Hematopoietic multipotent progenitor cell treated with erythropoietin and hydrocortisone succinate and interleukin-3 and kit ligand, for 17 days (in vitro differentiated cells): Measurements from ENCODE around the gene GABRR1.
"Not testable (repeated sequence)": the region's sequence is repeated elsewhere in the genome, so short reads cannot be mapped to it uniquely, and the experiment has no call there.

Experiments
- DNase-seq: peaks from one replicate; pipeline ENCODE4 v3.0.0-alpha.2; 2015; ENCODE audit warnings: low spot score

The GABRR1 gene

DNA sequence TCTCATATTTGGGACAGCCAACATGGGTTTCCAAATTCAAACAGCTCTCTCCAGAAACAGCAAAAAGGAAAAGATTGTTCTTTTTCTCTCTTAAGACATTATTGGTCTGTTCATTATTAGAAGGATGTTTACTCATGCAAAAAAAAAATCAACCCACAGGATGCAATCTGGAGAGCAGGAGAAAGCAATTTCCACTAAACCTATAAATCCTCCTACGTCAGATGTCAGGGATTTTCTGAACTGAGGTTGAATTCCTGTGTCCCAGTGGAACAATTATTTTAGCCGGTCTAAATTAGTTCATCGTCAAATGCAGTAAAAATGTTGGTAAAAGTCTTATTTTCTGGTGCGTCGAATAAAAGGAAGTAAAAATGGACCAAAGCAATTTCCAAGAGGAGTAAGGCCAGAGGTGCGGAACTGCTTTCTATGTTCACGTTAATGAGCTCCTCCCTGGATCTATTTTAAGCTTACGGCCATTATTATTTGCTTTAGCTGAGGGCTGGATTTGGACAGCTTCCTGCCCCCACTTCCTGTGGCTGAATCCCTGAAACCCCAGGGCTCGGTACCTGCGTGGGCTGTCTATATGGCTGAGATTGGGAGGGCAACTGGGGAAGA lies at the start of gene GABRR1:
Gene GABRR1, minus strand, starts transcription at position 60 of the 612 bp plus-strand sequence. Its CDS starts 36 bp downstream, at position 24.
- no peak for DNase-seq

GRCh38 chr6:89264296-89264695 lies 47.1 kb upstream of the GABRR1 start:
- no peak for DNase-seq

GRCh38 chr6:89260832-89261231 lies 43.7 kb upstream of the GABRR1 start:
- DNase-seq, result peak; percentile 7

GRCh38 chr6:89260310-89260709 lies 43.2 kb upstream of the GABRR1 start:
- no peak for DNase-seq

DNA sequence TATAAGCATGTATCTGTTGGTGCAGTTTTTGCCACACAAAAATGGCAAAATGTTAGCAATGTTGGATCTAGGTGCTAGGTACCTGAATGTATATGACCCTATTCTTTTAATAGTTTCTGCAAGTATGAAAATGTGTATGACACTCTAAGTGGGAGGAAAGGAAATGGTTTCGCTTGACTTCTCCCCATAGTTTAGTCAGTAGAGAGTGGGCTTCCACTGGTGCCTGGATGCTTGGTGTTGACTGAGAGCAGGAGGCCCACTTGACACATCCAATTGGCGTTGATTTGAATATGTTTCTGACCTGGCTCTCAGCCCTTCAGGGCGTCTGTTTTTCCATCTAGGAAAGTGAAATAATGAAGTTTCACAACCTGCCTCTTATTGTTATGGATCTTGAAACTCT lies 41.8 kb upstream of the GABRR1 start:
- DNase-seq, result no peak

DNA sequence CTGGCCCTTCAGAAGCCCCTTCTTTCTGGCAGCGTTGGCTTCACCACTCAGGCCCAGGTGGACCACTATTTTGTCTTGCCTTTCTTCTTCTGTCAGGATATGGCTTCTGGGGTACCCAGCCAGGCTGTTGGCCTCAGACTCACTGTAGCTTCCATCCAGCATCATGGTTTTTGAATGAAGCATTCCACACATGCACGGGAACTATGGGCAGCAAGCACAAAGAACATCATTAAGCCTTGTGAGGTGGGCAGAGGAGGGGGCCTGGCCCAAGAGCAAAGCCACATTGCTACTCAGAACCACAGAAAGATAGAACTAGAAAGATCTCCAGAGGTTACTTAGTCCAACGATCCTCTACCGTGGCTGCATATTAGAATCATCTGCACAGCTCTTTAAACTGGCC lies 40.6 kb upstream of the GABRR1 start:
- DNase-seq, result no peak

GRCh38 chr6:89257346-89257745 lies 40.2 kb upstream of the GABRR1 start:
- DNase-seq, result no peak

GRCh38 chr6:89255417-89255816 lies 38.3 kb upstream of the GABRR1 start:
- DNase-seq, result no peak

- no peak for DNase-seq
Observed at GRCh38 chr6:89254569-89254968, 37.4 kb upstream of the GABRR1 start.

DNA sequence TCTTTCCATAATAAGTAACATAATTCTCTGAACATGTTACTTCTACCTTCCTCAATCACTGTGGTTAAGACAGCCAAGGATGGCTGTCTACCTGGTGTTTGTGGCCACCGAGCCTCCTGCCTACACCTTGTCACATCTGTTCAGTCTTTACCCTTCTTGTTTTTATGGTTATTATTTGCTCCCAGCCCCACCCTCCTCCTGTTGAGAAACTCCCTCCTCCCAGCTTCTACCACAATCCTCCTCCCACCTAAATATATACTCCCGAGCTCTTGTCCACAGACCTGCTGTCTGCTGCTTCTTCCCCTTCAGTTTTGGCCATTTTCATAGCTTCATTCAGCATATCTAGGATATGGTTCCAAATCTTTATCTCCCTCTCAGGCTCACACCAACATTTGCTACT lies 35.7 kb upstream of the GABRR1 start:
- no peak for DNase-seq

DNA sequence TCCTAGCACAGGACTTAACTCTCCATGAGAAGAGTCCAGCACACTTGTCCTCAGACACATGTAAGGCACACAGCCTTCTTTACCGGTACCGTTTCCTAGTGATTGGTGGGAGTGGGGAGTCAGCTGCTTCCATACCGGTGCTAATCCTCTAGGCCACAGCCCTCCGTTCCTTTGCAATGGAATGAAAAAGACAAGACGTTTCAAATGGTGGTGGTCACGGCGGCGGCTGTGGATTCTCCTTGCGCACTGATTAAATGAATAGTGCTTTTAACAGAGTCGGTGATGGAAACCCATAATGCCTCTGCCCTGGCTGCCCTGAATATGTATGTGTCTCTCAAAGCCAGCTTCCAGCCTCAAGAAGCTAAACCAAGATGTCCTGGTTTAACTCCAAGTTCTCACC lies 34.8 kb upstream of the GABRR1 start:
- DNase-seq, result no peak

DNA sequence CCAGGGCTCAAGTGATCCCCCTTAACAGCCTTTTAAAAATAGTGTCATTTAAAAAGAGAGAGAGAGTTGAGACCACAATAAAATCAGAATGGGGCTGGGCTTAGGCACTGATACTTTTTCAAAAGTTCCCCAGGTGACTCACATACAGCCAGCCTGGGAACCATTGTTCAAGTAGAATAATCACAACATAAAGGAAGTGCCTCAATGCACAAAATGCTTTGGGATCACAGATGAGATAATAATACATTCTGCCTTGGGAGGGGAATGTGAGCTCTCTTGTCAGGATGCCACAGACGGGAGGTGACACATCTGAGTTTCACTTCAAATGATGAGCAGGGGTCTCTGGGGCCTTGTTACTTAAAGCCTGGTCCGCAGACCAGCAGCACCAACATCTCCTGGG lies 34.0 kb upstream of the GABRR1 start:
- no peak for DNase-seq

- DNase-seq, result no peak
Observed at GRCh38 chr6:89250239-89250638, 33.1 kb upstream of the GABRR1 start.

- no peak for DNase-seq
Observed at GRCh38 chr6:89244241-89244985, 27.3 kb upstream of the GABRR1 start.

DNA sequence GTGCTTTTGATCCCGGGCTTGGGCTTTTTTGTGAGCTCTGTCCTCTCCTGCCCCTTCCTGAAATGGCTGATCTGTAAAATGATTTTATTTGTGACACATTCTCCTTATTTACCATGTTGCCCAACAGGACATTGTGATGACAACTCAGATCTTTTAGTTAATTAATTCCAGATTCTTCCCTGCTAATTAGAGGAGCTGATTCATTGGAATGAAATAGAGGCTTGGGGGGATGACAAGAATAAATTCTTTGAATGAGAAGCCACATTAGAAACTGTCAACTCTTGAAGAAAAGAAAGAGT lies 26.1 kb upstream of the GABRR1 start:
- DNase-seq, result no peak

DNA sequence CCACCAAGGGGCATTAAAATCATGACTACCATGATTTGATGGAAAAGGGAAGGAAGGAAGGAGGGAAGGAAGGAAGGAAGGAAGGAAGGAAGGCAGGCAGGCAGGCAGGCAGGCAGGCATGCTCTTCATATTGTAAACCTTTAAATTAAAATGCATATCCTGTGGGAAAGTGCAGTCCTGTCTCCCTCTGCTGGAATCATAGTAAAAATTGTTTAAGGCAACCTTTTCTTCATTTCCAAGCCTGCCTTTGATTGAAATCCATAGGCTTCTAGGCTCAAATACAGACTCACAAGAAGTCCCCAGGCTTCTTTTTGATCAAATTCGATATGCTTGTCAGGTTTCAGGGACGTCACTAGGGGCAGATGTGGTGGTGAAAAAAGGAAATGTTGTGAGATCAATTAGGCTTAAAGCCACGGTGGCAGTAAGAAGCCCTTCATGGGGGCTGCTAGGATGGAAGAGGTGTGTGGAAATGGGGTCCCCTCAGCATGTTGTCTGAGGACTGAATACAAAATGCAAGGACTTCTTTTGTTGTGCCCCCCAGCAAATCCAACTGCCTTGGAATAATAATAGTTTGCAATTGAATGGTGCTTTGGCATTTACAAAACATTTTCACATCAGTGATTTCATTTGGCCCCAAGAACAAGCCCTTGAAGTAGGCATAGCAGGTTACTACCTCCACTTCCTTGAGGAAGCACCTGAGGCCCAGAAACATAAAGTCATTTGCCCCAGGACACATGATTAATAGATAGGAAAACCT lies 25.6 kb upstream of the GABRR1 start:
- no peak for DNase-seq

DNA sequence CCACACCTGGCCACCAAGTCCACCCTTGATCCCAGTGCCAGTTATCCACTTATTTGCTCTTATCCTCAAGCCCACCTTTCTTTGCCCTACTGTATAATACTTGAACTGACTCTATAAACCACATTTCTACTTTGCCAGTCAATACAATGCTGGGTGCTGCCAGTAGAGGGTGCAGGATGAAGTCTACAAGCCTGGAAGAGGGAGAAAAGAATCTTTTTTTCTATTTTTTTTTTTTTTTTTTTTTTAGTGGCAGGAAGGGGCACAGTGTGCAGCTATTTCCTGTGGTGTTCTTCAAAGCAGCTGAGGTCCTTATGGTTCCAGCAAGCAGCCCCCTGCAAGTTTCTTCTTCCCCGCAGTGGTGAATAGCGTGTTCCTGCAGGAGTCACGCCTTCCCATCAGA lies 22.2 kb upstream of the GABRR1 start:
- no peak for DNase-seq

DNA sequence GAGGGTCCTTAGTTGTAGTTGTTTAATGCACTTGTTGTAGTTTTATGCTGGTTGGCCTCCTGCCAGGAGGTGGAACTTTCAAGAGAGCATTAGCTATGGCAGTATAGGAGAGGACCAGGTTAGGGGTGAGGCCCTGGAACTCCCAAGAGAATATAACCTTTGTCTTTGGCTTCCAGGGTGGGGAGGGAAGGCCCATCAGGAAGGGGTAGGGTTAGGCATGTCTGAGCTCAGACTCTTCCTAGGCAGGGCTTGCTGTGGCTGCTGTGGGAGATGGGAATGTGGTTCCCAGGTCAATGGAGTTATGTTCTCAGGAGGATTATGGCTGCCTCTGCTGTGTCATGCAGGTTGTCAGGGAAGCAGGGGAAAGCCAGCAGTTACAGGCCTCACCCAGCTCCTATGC lies 20.0 kb upstream of the GABRR1 start:
- DNase-seq, result no peak

DNA sequence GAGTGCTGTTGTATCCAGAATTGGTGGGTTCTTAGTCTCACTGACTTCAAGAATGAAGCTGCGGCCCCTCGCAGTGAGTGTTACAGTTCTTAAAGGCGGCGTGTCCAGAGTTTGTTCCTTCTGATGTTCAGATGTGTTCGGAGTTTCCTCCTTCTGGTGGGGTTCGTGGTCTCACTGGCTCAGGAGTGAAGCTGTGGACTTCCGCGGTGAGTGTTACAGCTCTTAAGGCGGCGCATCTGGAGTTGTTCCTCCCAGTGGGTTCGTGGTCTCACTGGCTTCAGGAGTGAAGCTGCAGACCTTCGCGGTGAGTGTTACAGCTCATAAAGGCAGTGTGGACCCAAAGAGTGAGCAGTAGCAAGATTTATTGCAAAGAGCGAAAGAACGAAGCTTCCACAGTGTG lies 16.4 kb upstream of the GABRR1 start:
- not testable (repeated sequence) for DNase-seq

DNA sequence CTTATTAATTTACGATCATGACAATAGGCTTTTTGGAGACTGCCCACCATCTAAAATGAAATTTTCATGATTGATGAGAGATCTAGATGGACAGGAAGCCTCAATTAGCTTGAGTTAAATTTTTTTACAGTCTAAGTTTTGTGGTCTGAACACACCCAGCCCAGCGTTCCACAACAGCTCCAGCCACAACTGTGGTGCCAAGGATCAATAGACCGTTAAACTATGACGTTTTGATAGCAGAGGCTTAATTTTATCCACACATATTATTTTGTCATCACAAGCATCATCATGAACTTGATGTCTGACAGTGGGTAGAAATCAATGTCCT lies 5.5 kb upstream of the GABRR1 start:
- DNase-seq, result no peak

DNA sequence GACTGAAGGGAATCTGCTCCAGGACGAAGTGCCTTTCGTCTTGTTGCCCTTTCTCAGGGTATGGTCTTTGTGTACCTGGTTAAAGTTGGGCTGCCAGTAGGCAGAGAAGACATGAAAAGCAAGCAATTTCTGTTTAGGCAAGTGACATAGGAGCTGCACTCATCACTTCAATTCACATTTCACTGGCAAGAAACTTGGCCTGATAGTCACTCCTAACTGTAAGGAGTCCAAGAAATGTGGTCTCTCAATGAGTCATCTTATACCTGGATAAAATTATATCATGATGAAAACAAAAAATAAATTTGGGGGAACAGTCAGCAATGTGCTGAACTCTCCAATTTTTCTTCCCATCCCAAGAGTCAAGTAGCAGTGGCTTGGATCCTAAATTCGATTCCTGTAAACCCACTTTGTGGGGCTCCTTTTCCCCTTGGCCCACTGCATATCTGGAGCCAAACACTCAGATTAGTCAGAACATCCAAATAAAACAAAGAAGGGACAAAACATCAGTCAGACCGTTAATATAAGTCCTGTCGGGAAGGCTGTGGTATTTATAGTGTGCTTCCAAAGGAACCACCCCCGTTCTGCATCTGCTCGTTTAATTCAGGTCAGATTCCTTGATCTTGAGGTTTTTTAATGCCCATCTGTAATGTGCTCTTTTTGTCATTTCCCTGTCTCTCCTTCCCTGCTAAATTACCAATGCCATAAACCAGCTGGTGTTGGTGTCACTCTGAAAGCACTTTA lies 5.0 kb upstream of the GABRR1 start:
- DNase-seq, result no peak

- DNase-seq, result no peak
Observed at GRCh38 chr6:89221129-89221528, 4.0 kb upstream of the GABRR1 start.

DNA sequence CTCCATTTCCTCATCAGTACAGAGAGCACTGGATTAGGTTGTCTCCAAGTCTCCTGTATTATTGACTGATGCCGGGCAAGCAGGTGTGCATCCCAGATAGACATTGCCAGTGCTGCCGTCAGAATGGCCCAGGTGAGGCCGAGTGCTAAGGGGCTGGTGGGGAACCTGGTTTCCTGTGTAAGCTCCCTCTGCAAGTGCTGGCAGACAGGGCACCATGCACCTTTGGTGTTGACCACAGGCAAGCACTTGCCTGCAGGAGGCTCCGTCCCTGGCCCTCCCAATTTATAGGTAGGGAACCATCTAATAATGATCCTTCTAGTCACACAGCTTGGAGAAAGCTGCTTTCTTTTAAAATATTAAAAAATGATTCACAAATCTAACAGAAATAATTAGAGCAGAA lies 747 bp downstream of the GABRR1 start:
- DNase-seq, result no peak
